Psoas muscle (tissue), 8 donors: ENCODE data around the gene PDCD1LG2. TPM values are rescaled to one million over a fixed set of nuclear protein-coding genes. Genes with fewer than 3 reads are reported as not detected.

Experiments used
- ATAC-seq, 4 donors: fragments of 200-7000 bp; cut with Tn5 transposase; one replicate each; pipeline ENCODE4 v1.9.1; 2020; ENCODE audit warnings: moderate library complexity in 3 of 4, mild to moderate bottlenecking in 2 of 4
- DNase-seq, 2 donors: peaks; one replicate each; pipeline ENCODE4 v3.0.0-alpha.2; 2020
- H3K27ac ChIP-seq: fragments of 200-600 bp; one replicate; pipeline ENCODE4 v1.8.0; 2022
- H3K27me3 ChIP-seq, 3 donors: fragments of 200-600 bp in 1 of 3; one replicate each; pipeline versions ENCODE4 v1.6.1 to v1.8.0; 2013 to 2022; ENCODE audit warnings: low read length in 2 of 3, mild to moderate bottlenecking in 2 of 3, moderate library complexity in 1 of 3; ENCODE audit not compliant: insufficient read depth in 3 of 3
- H3K36me3 ChIP-seq, 2 donors: fragments of 200-600 bp in 1 of 2; one replicate each; pipeline versions ENCODE4 v1.6.1 to v1.8.0; 2013 to 2022; ENCODE audit warnings: low read depth in 1 of 2, mild to moderate bottlenecking in 1 of 2, moderate library complexity in 1 of 2; ENCODE audit not compliant: insufficient read depth in 1 of 2
- H3K4me1 ChIP-seq: fragments of 200-600 bp; one replicate; pipeline ENCODE4 v1.8.0; 2022
- H3K4me3 ChIP-seq: fragments of 200-600 bp; one replicate; pipeline ENCODE4 v1.8.0; 2022; ENCODE audit warnings: mild to moderate bottlenecking
- H3K9me3 ChIP-seq: fragments of 200-600 bp; one replicate; pipeline ENCODE4 v1.8.0; 2022
- CTCF ChIP-seq: fragments of 200-600 bp; IDR thresholded peaks from one replicate; pipeline ENCODE4 v1.8.0; 2022; ENCODE audit warnings: antibody characterized with exemption
- WGBS, 3 donors: extraction: QIAGEN DNeasy Blood & Tissue Kit; methylation state at CpG; one replicate each; pipeline versions ENCODE4 v1.1.6 to v1.1.7; 2013; 5-methylcytosine and 5-hydroxymethylcytosine counted together
- intact Hi-C, 2 donors: fragments of 100-400 bp; cut with DNase I; formaldehyde crosslinking; loops; one replicate each; pipeline versions ENCODE4 v1.11.0 to v1.14.2; 2022
- polyA plus RNA-seq, 3 donors: library from polyadenylated mRNA; stranded (reverse); fragments of 200-250 nt; gene quantifications; one replicate each; pipeline ENCODE4 v1.2.3, GENCODE V29; 2013
- total RNA-seq, 4 donors: library from RNA; stranded (reverse); fragmentation: NEBNext Ultra II Directional in 2 of 4; extraction: Animal tissue kit (Norgen Biotek cat#: 25700) in 2 of 4; gene quantifications; one replicate each; pipeline versions ENCODE4 v1.2.1 to v1.2.4, GENCODE V29; 2021 to 2023
- donor health status: healthy with polysubstance abuse.
- donor health status: DM: no; HTN: no; CAD: no; lungs with moderate emphysema.
- donor health status: Bipolar disorder and iron deficiency.
- donor health status: healthy.
- donor health status: DM: yes; HTN: yes; CAD: no.
- donor health status: DM: no; HTN: no; CAD: no.
- donor health status: DM: no; HTN: no; CAD: no.
- donor health status: DM: yes; HTN: yes; CAD: no.

Gene PDCD1LG2
- total and polyA plus RNA-seq, 7 donors: 0.29 to 1.3 (median 0.62) TPM

- intact Hi-C loops: loop anchor here in 1 of 2 donors (10.0 kb wide), 1 partner anchor 98 kb away; no protein-coding TSS in a partner anchor
- TF ChIP-seq CTCF: no peak
- no peak for ATAC-seq
- Histone ChIP-seq H3K4me3 (no peak overlapping the region), H3K27me3 (no peaks in the 10 kb centered on the region), H3K4me1 (peaks cover 4% of the 10 kb centered on the region), H3K9me3 (no peaks in the 10 kb centered on the region), H3K27ac (no peak overlapping the region), H3K36me3 (no peaks in the 10 kb centered on the region)
- no peak for DNase-seq
- WGBS, 3 donors: 86 to 89% (median 86%) methylated on average over 5 of the region's 5 CpGs
Measured at GRCh38 chr9:5562806-5563416, 52.6 kb downstream of the PDCD1LG2 start.

GRCh38 chr9:5563417-5563815, 53.1 kb downstream of the PDCD1LG2 start:
- H3K27me3 ChIP-seq: no peaks in the 10 kb centered on the region
- no peaks in the 10 kb centered on the region for H3K36me3 ChIP-seq
- no peak overlapping the region for H3K4me3 ChIP-seq
- H3K9me3 ChIP-seq: no peaks in the 10 kb centered on the region
- no peak for ATAC-seq
- H3K27ac ChIP-seq: no peak overlapping the region
- no peaks in the 10 kb centered on the region for H3K4me1 ChIP-seq
- WGBS, 3 donors: 84 to 86% (median 85%) methylated on average over 2 of the region's 2 CpGs
- DNase-seq: no peak
- no peak for TF ChIP-seq CTCF
- intact Hi-C loops: loop anchor here in 1 of 2 donors (10.0 kb wide), 1 partner anchor 99 kb away; no protein-coding TSS in a partner anchor

GRCh38 chr9:5563886-5564285, 53.6 kb downstream of the PDCD1LG2 start:
- no peaks in the 10 kb centered on the region for H3K4me1 ChIP-seq
- H3K27me3 ChIP-seq: no peaks in the 10 kb centered on the region
- H3K4me3 ChIP-seq: no peak overlapping the region
- DNase-seq (no peak), ATAC-seq (no peak)
- intact Hi-C loops: loop anchor here in 1 of 2 donors (10.0 kb wide), 1 partner anchor 99 kb away; no protein-coding TSS in a partner anchor
- H3K9me3 ChIP-seq: no peaks in the 10 kb centered on the region
- H3K36me3 ChIP-seq: no peaks in the 10 kb centered on the region
- H3K27ac ChIP-seq: no peak overlapping the region
- TF ChIP-seq CTCF: no peak

- 75 to 91% (median 78%) methylated on average over 6 of the region's 6 CpGs for WGBS, 3 donors
- Histone ChIP-seq H3K4me1 (peaks cover 17% of the 10 kb centered on the region), H3K4me3 (no peak overlapping the region), H3K27me3 (no peaks in the 10 kb centered on the region), H3K9me3 (no peaks in the 10 kb centered on the region), H3K27ac (no peak overlapping the region), H3K36me3 (no peaks in the 10 kb centered on the region)
- intact Hi-C loops: loop anchor here in 1 of 2 donors (10.0 kb wide), 1 partner anchor 101 kb away; no protein-coding TSS in a partner anchor
- no peak for TF ChIP-seq CTCF
- ATAC-seq: peak in 1 of 4 donors; percentile 15
- DNase-seq: no peak
Measured at GRCh38 chr9:5566054-5566618, 55.8 kb downstream of the PDCD1LG2 start.
